ENCODE measurements around the gene LMNA.

Gene LMNA

DNA sequence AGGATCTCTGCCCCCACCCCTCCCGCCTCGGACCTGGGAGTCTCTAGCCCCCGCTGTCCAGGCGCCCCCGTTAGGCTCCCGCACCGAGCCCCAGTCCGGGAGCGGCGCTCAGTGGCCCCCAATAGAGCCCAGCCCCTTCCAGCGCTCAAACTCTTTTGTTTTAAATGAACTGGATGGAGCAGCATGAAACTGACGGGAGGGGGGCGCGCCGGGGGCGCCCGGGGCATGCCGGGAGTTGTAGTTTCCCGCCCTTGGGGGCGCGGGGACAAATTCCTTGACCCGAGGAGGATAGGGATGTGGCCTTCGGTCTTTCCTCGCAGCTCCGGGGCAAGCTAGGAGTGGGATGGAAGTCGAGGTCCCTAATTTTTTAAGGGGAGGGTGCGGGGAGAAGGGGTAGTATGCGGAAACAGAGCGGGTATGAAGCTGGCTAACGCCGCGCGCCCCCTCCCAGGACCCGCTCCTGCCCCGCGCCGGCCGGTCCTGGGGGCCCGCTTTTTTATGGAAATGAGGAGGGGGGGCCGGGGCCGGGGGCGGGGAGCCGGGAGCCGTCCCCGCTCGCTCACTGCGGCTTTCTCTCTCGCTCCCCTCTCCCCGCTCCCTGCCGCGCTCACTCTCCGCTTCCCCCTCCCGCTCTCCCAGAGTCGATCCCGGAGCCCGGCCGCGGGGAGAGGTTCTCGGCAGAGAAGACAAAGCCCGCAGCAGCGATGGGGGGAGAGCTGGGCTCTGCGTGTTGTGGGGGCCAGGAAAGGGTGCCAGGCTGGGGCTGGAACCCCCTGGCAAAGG, 32.0 kb upstream of the LMNA start, which contains the start of gene MEX3A:
Gene MEX3A (minus strand): TSS at position 157 of the 783 bp plus-strand sequence. CDS start 467 bp downstream, outside the sequence.
- TF ChIP-seq, protein P1, sequence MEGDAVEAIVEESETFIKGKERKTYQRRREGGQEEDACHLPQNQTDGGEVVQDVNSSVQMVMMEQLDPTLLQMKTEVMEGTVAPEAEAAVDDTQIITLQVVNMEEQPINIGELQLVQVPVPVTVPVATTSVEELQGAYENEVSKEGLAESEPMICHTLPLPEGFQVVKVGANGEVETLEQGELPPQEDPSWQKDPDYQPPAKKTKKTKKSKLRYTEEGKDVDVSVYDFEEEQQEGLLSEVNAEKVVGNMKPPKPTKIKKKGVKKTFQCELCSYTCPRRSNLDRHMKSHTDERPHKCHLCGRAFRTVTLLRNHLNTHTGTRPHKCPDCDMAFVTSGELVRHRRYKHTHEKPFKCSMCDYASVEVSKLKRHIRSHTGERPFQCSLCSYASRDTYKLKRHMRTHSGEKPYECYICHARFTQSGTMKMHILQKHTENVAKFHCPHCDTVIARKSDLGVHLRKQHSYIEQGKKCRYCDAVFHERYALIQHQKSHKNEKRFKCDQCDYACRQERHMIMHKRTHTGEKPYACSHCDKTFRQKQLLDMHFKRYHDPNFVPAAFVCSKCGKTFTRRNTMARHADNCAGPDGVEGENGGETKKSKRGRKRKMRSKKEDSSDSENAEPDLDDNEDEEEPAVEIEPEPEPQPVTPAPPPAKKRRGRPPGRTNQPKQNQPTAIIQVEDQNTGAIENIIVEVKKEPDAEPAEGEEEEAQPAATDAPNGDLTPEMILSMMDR (conservative IDR thresholded peaks at IDR 0.05) = no peak
- TF ChIP-seq ZFX (IDR thresholded peaks at IDR 0.05) = no peak

DNA sequence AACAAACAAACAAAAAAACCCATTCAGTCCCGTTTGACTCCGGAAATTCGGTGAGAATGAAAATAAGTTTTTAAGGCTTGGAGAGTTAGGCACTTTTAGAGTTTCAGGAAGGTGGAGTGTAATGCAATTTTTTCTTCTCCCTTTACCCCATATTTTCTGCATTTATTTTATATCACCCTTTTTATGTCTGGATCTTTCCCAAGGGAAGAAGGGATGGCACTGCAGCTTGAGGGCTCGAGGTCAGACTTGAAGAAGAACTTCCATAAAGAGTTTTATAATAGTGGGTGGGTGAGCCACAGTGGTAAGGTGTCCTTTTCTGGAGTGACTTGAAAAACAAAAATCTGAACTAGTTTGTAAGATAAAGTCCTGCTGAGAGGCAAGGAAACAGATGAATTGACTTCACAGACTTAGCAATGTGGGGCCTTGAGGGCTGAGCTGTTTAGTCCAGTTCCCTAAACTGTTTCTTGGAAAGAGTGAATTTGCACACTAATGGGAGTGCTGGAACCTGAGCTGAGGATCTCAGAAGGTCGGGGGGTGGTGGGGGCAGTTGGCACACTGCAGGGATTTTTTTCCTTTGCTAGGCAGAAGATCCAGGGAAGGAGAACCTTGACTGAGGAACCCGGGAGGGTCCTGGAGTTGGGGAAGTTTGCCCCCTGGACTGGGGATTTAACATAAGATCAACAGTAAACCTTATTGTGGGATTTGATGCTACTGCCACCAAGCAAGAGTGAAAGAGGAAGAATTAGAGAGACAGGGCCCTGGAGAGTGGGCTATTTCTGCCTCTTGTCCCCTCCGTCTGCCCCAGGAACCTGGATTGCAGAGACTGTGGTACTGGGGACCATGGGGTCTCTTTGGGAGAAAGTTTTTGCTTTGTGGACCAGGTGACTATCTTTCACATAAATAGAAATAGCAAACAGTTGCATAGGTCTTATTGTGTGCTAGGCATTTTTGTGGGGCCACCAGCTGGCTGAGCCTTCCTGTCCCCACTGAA, 30.4 kb upstream of the LMNA start:
- no peak for TF ChIP-seq ZFX (IDR thresholded peaks at IDR 0.05)
- TF ChIP-seq, protein P1 (conservative IDR thresholded peaks at IDR 0.05) = no peak
- H3K27ac ChIP-seq = no peak overlapping the region

More for the DNA sequence above, 32.0 kb upstream of the LMNA start, which contains the start of gene MEX3A:
- peak within 1 kb of the TSS; percentile 34 for H3K27ac ChIP-seq

DNA sequence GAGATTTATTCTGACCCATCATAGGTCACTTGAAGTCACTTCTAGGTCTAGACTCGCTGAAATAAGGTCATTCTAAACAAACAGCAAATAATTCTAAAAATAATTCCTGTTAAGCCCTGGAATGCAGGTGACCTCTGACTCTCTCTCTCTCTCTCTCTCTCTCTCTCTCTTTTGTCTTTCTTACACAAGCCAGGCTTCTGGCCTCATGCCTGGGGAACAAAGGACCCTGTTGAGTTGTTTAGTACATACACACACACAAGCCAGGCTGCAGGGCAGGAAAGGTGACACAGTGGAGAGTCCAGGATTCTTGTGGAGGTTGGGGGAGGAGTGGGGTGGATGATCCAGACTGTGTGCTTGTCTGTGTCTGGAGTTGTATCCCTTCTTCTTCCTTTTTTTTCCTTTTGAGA, 28.3 kb upstream of the LMNA start:
- no peak for TF ChIP-seq ZFX (IDR thresholded peaks at IDR 0.05)
- TF ChIP-seq, protein P1 (conservative IDR thresholded peaks at IDR 0.05) = no peak

DNA sequence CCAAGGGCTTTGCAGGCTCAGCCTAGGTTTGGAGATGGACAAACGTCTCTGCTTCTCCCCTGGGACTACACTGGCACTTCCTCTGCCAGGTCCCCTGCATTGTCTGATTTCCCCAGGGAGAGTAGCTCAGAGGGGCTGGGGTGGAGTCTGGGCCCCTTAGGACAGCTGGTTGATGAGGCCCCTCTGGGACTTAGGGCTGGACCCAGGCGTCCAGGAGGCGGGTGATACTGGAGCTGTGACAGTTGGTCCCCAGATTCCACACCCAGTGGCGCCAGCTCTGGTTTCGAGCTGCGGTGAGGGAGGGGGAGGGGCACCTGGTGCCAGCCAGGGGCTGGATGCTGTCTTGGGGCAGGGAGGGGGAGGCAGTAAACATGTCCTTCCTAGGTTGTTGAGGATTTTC, 24.8 kb upstream of the LMNA start:
- H3K27ac ChIP-seq = no peak overlapping the region
- TF ChIP-seq ZFX (IDR thresholded peaks at IDR 0.05) = no peak
- TF ChIP-seq, protein P1 (conservative IDR thresholded peaks at IDR 0.05) = no peak

More for the DNA sequence above, 28.3 kb upstream of the LMNA start:
- H3K27ac ChIP-seq = no peak overlapping the region

DNA sequence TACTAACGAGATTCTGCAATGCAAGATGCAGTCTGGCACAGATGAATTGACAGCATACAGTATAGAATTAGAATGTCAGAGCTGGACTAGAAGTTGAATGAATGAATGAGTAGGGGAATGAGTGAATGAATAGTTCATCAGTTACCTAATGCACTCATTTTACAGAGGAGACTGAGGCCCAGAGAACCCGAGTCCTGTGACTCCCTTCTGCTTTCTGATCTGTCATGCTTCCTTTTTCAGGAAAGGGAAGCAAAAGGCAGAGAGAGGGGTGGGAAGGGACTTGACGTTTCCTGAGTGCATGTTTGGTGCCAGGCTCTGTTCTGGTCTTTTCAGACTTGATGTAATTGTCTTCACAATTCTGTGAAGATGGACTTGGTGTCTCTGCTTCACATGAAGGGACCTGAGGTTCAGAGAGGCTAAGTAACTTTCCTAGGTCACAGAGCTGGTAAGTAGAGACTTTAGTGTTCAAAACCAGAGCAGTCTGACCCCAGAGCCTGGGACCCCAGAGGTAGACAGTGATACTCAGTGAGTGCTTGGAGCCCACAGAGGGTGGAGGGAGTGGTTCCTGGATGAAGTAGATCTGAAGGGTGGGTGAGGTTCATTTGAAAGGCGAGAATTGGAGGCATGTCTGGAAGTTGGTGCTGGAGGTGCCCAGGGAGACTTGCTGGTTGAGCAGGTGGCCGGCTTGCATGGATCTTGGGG, 24.2 kb upstream of the LMNA start:
- no peak for TF ChIP-seq ZFX (IDR thresholded peaks at IDR 0.05)
- TF ChIP-seq, protein P1 (conservative IDR thresholded peaks at IDR 0.05) = no peak

DNA sequence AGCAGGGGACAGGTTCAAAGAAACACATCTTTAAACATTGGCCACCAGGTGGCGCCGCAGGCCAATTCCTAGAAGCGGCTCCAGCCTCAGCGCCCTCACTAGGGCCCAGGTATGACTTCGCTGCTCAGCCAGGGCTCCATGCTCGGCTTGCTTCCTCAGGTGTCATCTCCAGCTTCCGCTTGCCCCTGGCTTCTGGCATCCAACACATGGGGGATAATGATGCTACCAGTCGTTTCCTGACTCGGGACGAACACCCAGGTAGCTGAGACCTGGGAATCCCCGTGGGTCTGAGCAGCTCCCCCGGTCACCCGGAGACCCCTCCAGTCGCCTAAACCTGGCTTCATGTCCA, 23.7 kb upstream of the LMNA start:
- no peak overlapping the region for H3K27ac ChIP-seq

More for the DNA sequence above, 24.2 kb upstream of the LMNA start:
- no peak overlapping the region for H3K27ac ChIP-seq

More for the DNA sequence above, 23.7 kb upstream of the LMNA start:
- no peak for TF ChIP-seq ZFX (IDR thresholded peaks at IDR 0.05)
- TF ChIP-seq, protein P1 (conservative IDR thresholded peaks at IDR 0.05) = peak; percentile 92

Measured in C4-2B (cell line).